OCI-LY1 (cell line): ENCODE results near the gene ZNF827.

Source experiments
- H2AFZ ChIP-seq: fragments of 200-600 bp; sonication (generic), shearing (Covaris generic); 2 replicates; pipeline ENCODE4 v1.6.0; 2014; ENCODE audit warnings: antibody characterized with exemption, mild to moderate bottlenecking, low read length
- H3F3A ChIP-seq: fragments of 200-600 bp; sonication (generic), shearing (Covaris generic); 2 replicates; pipeline ENCODE4 v1.6.0; 2014; ENCODE audit warnings: mild to moderate bottlenecking, antibody characterized with exemption, low read length, moderate library complexity; ENCODE audit not compliant: insufficient read depth
- H3K27ac ChIP-seq: fragments of 200-600 bp; sonication (generic); 2 replicates; pipeline ENCODE4 v1.5.1; 2014; ENCODE audit warnings: low read length, mixed run types, mild to moderate bottlenecking, low read depth; ENCODE audit not compliant: poor library complexity, severe bottlenecking
- H3K27me3 ChIP-seq: fragments of 200-600 bp; sonication (generic); 2 replicates; pipeline ENCODE4 v1.6.0; 2014; ENCODE audit warnings: antibody characterized with exemption, mild to moderate bottlenecking, low read length, moderate library complexity; ENCODE audit not compliant: insufficient read depth
- H3K36me3 ChIP-seq: fragments of 200-600 bp; sonication (generic); 2 replicates; pipeline ENCODE4 v1.6.1; 2014; ENCODE audit warnings: mild to moderate bottlenecking, antibody characterized with exemption, low read length, moderate library complexity, mixed read lengths; ENCODE audit not compliant: insufficient read depth
- H3K4me1 ChIP-seq: fragments of 200-600 bp; sonication (generic); 2 replicates; pipeline ENCODE4 v1.5.1; 2014; ENCODE audit warnings: mild to moderate bottlenecking, low read length, moderate library complexity; ENCODE audit not compliant: insufficient read depth, severe bottlenecking
- H3K4me2 ChIP-seq: fragments of 200-600 bp; sonication (generic), shearing (Covaris generic); 2 replicates; pipeline ENCODE4 v1.6.1; 2014; ENCODE audit warnings: low read length
- H3K4me3 ChIP-seq: fragments of 200-600 bp; sonication (generic); 2 replicates; pipeline ENCODE4 v1.5.1; 2014; ENCODE audit warnings: low read length, low read depth, mild to moderate bottlenecking, mixed read lengths; ENCODE audit not compliant: poor library complexity, severe bottlenecking
- H3K79me2 ChIP-seq: fragments of 200-600 bp; shearing (Covaris generic); 2 replicates; pipeline ENCODE4 v1.6.1; 2016; ENCODE audit warnings: mixed run types, low read length, mixed read lengths; ENCODE audit not compliant: insufficient read depth
- H3K9ac ChIP-seq: fragments of 200-600 bp; sonication (generic), shearing (Covaris generic); 2 replicates; pipeline ENCODE4 v1.6.1; 2014; ENCODE audit warnings: mild to moderate bottlenecking, low read length, mixed read lengths
- H3K9me2 ChIP-seq: fragments of 200-600 bp; sonication (generic), shearing (Covaris generic); 2 replicates; pipeline ENCODE4 v1.6.1; 2014; ENCODE audit warnings: low read depth, mild to moderate bottlenecking, low read length, mixed read lengths
- H3K9me3 ChIP-seq: fragments of 200-600 bp; shearing (Covaris generic); 2 replicates; pipeline ENCODE4 v1.6.1; 2014; ENCODE audit warnings: low read length, mixed read lengths
- H4K20me1 ChIP-seq: fragments of 200-600 bp; sonication (generic), shearing (Covaris generic); 2 replicates; pipeline ENCODE4 v1.6.0; 2016; ENCODE audit warnings: mild to moderate bottlenecking, low read length; ENCODE audit not compliant: insufficient read depth
- EZH2 ChIP-seq: fragments of 200-600 bp; sonication (generic), shearing (Covaris generic); IDR thresholded peaks from 2 replicates; pipeline ENCODE4 v1.8.0; 2017; ENCODE audit warnings: borderline replicate concordance, mixed run types, mild to moderate bottlenecking, antibody characterized with exemption, low read length, moderate library complexity, mixed read lengths
- TF ChIP-seq, protein P1 (sequence below): fragments of 200-600 bp; sonication (generic), shearing (Covaris generic); IDR thresholded peaks from 2 replicates; pipeline ENCODE4 v1.5.1; 2017; ENCODE audit warnings: mild to moderate bottlenecking, antibody characterized with exemption, low read length, moderate library complexity, mixed read lengths

ZNF827 gene

DNA sequence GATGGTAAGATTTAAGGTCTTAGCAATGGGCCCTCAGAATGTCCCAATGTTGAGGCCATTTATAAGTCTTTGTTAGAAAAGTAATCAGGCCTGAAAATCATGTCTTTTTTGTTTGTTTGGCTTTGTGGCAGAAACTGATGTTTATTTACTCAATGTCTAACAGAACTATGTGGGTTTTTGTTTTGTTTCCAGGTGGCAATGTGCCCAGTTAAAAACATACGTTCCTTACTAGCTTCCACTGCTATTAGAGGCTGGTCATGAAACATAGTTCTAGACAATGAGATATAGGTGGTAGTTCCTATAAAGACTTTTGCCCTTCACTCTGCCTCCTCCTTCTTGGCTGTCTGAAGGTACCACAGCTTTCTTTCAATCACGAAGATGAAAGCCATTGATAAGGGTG is 149.9 kb downstream of the ZNF827 start:
- Histone ChIP-seq H4K20me1 (no peaks in the 10 kb centered on the region), H3K4me1 (no peaks in the 10 kb centered on the region), H3K9me2 (no peaks in the 10 kb centered on the region), H3K9me3 (no peaks in the 10 kb centered on the region), H3K4me3 (no peak overlapping the region), H3K4me2 (no peak overlapping the region), H2AFZ (no peak overlapping the region), H3K27me3 (no peaks in the 10 kb centered on the region), H3K79me2 (no peaks in the 10 kb centered on the region), H3K9ac (no peak overlapping the region), H3K36me3 (peaks cover 22% of the 10 kb centered on the region; the same call in 1 of the 2 replicates), H3K27ac (no peak overlapping the region), H3F3A (no peaks in the 10 kb centered on the region)
- TF ChIP-seq, protein P1, sequence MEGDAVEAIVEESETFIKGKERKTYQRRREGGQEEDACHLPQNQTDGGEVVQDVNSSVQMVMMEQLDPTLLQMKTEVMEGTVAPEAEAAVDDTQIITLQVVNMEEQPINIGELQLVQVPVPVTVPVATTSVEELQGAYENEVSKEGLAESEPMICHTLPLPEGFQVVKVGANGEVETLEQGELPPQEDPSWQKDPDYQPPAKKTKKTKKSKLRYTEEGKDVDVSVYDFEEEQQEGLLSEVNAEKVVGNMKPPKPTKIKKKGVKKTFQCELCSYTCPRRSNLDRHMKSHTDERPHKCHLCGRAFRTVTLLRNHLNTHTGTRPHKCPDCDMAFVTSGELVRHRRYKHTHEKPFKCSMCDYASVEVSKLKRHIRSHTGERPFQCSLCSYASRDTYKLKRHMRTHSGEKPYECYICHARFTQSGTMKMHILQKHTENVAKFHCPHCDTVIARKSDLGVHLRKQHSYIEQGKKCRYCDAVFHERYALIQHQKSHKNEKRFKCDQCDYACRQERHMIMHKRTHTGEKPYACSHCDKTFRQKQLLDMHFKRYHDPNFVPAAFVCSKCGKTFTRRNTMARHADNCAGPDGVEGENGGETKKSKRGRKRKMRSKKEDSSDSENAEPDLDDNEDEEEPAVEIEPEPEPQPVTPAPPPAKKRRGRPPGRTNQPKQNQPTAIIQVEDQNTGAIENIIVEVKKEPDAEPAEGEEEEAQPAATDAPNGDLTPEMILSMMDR, result no peak
- TF ChIP-seq EZH2, result no peak

DNA sequence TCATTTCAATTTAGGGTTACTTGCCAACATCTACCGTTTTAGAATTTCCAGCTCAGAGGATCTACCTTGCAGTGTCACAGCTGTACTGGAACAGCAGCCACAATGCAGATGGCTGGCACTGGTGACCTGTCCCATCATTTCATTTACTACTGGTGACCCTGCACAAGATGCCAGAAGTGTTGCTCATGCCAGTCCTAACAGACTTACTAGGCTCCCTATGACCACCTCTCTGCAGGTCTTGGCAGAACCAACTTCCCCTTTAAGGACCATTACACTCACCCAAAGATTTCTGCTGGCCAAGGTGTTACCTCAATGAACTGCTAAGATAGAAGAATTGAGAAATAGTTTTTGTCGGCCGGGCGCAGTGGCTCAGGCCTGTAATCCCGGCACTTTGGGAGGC is 151.8 kb downstream of the ZNF827 start:
- TF ChIP-seq EZH2, result no peak
- TF ChIP-seq, protein P1, result no peak
- H3F3A ChIP-seq, result no peaks in the 10 kb centered on the region
- H2AFZ ChIP-seq, result no peak overlapping the region
- H3K79me2 ChIP-seq, result no peaks in the 10 kb centered on the region
- no peaks in the 10 kb centered on the region for H3K9me2 ChIP-seq
- H3K9ac ChIP-seq, result no peak overlapping the region
- no peaks in the 10 kb centered on the region for H3K9me3 ChIP-seq
- no peak overlapping the region for H3K4me2 ChIP-seq
- no peak overlapping the region for H3K4me3 ChIP-seq
- H3K36me3 ChIP-seq, result peaks cover 18% of the 10 kb centered on the region; the same call in 1 of the 2 replicates
- H3K27me3 ChIP-seq, result no peaks in the 10 kb centered on the region
- no peaks in the 10 kb centered on the region for H4K20me1 ChIP-seq
- no peaks in the 10 kb centered on the region for H3K4me1 ChIP-seq
- H3K27ac ChIP-seq, result no peak overlapping the region

DNA sequence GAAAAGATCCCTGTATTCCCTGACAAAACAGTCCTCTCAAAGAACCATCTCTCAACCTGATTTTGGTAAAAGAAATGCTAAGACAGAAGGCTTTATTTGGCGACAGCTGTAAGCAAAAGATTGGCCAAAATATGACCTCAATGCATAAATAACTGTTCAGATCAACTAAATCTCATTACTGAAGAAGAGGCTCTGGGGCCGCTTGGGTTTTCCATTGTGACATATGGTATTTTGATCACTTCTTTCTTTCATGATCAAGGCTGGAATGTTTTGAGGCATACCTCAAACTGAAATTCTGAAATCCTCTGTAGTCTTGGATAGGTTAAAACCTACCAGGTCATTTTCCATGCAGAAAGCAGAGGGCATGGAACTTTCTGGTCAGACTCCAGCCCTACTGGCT is 152.4 kb downstream of the ZNF827 start:
- H4K20me1 ChIP-seq, result no peaks in the 10 kb centered on the region
- peaks cover 15% of the 10 kb centered on the region; the same call in 1 of the 2 replicates for H3K36me3 ChIP-seq
- no peaks in the 10 kb centered on the region for H3K27me3 ChIP-seq
- no peaks in the 10 kb centered on the region for H3K9me2 ChIP-seq
- TF ChIP-seq EZH2, result no peak
- TF ChIP-seq, protein P1, result no peak
- H3K27ac ChIP-seq, result no peak overlapping the region
- H2AFZ ChIP-seq, result no peak overlapping the region
- H3K4me1 ChIP-seq, result no peaks in the 10 kb centered on the region
- H3K79me2 ChIP-seq, result no peaks in the 10 kb centered on the region
- H3K9ac ChIP-seq, result no peak overlapping the region
- no peak overlapping the region for H3K4me3 ChIP-seq
- no peak overlapping the region for H3K4me2 ChIP-seq
- H3F3A ChIP-seq, result no peaks in the 10 kb centered on the region
- H3K9me3 ChIP-seq, result no peaks in the 10 kb centered on the region
